AG09309 (cell line): ENCODE results near the gene XXYLT1.

Experiments
- DNase-seq: peaks from one replicate; pipeline ENCODE4 v3.0.0-alpha.2; 2010; ENCODE audit warnings: low read depth
- H3K4me3 ChIP-seq: 2 replicates; pipeline ENCODE4 v1.5.1; 2011; ENCODE audit warnings: mild to moderate bottlenecking, low read depth, low read length, moderate library complexity; ENCODE audit not compliant: control insufficient read depth
- CTCF ChIP-seq: IDR thresholded peaks from 2 replicates; pipeline ENCODE4 v1.5.1; 2011; ENCODE audit warnings: mild to moderate bottlenecking, low read depth, low read length, inconsistent platforms; ENCODE audit not compliant: insufficient read depth, control insufficient read depth; ENCODE audit errors: missing control alignments

The XXYLT1 gene

DNA sequence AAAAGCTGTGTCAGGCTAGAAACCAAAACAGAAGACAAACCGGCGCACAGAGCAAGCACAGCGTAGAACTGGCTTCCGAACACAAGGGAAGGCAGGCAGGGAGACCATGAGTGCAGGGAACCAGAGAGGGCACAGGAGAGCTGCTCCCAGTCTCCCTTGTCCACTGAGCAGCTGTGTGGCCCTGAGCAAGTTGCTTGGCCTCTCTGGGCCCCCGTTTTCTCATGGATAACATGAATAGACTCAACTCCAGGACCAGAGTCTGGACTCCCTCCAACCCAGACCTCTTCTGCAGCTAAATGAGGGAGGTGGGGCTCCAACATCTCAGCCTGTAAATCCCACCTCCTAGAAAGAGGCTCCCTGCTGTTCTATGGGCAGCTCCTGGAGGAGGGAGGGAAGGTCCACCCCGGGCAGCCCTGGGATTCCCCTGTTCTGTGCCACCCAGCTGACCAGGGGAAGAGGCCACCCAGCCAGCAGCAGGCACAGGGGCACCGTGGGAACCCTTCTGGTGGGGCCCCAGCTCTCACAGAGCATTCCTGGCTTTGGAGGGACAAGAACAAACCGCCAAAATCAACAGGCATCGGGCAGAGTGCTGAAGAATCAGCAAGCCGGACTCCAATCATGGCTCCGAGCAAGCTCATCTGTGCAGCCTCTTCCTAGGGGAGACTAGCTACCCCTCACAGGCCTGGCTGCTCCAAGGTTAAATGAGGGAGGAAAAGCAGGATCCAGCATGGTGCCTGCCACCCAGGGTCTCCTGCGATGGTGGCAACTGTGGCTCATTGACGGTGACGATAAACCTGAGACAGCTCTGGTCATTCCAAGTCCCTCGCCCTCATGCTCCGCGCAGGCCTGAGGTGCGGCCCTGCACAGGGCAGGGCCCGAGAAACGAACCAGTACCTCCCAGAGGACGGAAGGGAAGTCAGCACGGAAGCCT, 15.1 kb downstream of the XXYLT1 start:
- no peak for TF ChIP-seq CTCF

DNA sequence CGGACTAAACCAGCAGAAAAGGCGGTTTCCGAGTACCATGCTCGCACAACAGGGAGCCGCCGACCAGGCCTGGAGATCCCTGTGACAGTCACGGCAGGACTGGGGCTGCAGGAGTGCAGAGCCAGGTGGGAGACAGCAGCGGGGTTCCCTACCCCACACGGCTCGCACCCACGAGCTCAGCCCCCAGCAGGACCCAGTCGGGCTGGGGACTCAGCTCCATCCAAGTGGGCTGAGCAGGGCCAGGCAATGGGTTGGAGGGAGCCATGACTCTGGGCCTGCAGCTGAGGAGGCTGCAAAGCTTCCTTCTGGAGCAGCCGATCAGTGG, 15.8 kb downstream of the XXYLT1 start:
- no peak for DNase-seq
- no peak for TF ChIP-seq CTCF
- no peak overlapping the region for H3K4me3 ChIP-seq

More for the DNA sequence above, 15.1 kb downstream of the XXYLT1 start:
- DNase-seq: no peak
- H3K4me3 ChIP-seq: no peak overlapping the region

DNA sequence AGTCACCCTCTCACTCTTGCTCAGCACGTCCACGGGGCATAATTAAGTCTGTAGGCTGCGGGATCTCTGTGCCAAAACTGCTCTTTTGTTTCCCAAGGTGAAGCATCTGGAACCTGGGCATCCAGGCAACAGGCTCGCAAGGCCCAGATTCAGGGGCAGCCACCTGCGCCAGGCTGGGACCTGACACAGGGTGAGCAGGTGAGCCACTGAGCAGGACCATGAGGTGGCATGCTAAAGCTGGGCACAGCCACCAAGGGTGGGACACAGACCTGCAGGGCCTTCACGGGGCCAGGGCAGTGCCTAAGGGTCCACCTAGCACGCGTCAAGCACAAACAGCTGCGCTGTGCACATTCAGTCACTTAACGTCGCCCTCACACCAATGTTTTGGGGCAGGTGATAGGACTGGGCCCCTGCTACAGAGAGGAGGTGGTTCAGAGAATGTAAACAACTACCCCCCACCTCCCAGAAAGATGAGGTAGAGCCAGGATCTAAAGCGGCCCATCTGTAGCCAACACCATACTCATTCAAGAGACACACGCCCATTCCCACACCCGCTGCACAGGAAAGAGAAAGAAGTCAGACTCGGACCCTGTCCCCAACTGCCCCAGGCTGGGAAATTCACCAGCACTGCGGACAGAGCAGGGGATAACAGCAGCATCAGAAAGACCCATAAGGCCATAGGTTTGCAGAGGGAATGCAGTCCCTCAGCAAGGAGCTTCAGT, 16.3 kb downstream of the XXYLT1 start:
- DNase-seq: no peak
- H3K4me3 ChIP-seq: no peak overlapping the region
- TF ChIP-seq CTCF: no peak

DNA sequence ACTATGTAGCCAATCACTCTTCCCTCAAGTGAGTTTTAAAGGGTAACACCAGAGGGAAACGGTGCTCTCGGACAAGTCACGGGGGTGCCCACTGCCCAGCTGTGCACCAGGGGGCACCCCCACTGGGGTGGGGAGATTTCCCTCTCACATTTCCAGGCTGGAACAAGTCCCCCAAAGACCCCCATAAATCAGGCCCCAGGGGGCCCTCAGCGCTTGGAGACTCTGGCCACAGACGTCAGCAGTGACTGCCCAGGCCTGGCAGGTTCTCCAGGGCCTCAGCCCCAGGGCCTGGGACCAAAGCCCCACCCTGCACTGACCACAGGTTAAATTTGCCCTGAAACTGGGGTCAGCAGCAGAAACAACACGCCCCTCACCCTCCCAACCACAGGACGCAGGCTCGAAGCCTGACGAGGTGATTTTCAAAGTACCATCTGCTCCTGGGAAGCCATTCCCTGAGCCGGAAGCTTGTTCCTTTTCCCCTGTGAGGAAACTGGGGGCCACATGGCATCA, 17.0 kb downstream of the XXYLT1 start:
- no peak for TF ChIP-seq CTCF
- H3K4me3 ChIP-seq: no peak overlapping the region
- DNase-seq: no peak

DNA sequence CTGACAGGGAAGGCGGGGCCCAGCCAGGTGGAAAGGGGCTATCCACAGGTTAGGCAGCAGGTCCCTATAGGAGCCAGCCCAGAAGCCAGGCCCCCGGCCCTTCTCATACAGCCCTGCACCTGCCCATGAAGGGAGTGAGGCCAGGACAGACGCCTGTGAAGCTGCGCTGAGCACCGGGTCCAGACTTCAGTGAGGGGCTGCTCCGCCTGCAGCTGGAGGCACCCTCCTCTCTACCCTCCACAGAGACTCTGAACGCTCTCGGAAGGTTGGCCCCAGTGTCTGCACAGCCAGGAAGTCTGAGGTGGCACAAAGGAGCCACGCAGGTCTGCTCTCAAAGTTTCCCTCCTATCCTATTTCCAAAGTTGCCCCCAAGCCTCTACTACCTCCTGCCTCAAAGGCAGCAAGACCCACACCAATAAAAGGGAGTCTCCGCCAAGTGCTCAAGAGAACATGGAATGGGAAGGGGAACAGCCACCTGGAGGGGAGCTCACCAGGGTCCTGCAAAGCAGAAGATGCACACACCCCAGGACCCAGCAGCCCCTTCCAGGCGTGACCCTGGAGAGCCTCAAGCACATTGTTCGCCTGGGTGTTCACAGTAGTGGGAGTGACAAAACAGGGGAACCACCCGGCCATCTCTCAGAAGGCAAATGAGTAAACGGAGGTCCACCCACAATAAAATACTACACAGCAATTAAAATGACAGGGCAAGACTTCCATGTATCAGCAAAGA, 19.5 kb downstream of the XXYLT1 start:
- TF ChIP-seq CTCF: no peak
- DNase-seq: no peak
- no peak overlapping the region for H3K4me3 ChIP-seq
